Measurements from ENCODE around the gene ZNF611. TPM values are rescaled to one million over a fixed set of nuclear protein-coding genes. Genes with fewer than 3 reads are reported as not detected.

Gene ZNF611
- total and polyA plus RNA-seq, 10 of the 15 experiments (the other 5 are each of a cell fraction or from before 2014, with no cell fraction given), result 1.4 to 16.8 (median 7.6) TPM

- no peak for TF ChIP-seq E2F8 (IDR thresholded peaks at IDR 0.05; ENCODE audit: low read depth, partially characterized antibody)
Observed at GRCh38 chr19:52659013-52659412, 75.8 kb downstream of the ZNF611 start (continued).

GRCh38 chr19:52658595-52658994, 76.2 kb downstream of the ZNF611 start:
- in situ Hi-C loops (cut with MboI), result no loop called here
- ChIA-PET RAD21 (ENCODE audit: unreplicated experiment) (no interaction called here), SMC1A (ENCODE audit: uncharacterized antibody, unreplicated experiment) (no interaction called here), CTCF (no interaction called here), POLR2A (no interaction called here)
- Histone ChIP-seq H3K79me2 (ENCODE audit: control insufficient read depth, insufficient read depth, low read length) (no peaks in the 10 kb centered on the region), H3K4me2 (ENCODE audit: control insufficient read depth, insufficient read depth) (no peak overlapping the region), H3K9ac (ENCODE audit: control insufficient read depth, insufficient read depth, low read length) (no peak overlapping the region), H4K20me1 (ENCODE audit: control insufficient read depth, insufficient read depth) (no peaks in the 10 kb centered on the region), H3K27me3 (replicated peaks in 1 of 2; ENCODE audit: control insufficient read depth in 2 of 2, insufficient read depth in 2 of 2, low read length in 1 of 2) (no peaks in the 10 kb centered on the region), H3K36me3 (ENCODE audit: control insufficient read depth in 2 of 2, insufficient read depth in 2 of 2, low read length in 1 of 2) (peaks cover 11 to 14% of the 10 kb centered on the region in 2 experiments; a peak in 3 of 4 replicates), H3K4me1 (ENCODE audit: control insufficient read depth, insufficient read depth, low read length) (no peaks in the 10 kb centered on the region), H3K4me3 (no peak overlapping the region), H3K27ac (ENCODE audit: control insufficient read depth, insufficient read depth) (no peak overlapping the region), H2AFZ (ENCODE audit: control insufficient read depth, low read depth, low read length) (no peak overlapping the region), H3K9me3 (replicated peaks; ENCODE audit: control insufficient read depth, insufficient read depth, low read length) (no peaks in the 10 kb centered on the region; the same call in 1 of the 3 replicates)
- ATAC-seq, result no peak
- no peak for FAIRE-seq
- TF ChIP-seq ZNF24 (IDR thresholded peaks at IDR 0.05), result no peak
- WGBS (ENCODE audit: insufficient coverage, insufficient replicate concordance, low lambda C conversion rate, missing lambda C conversion rate), result 94% methylated on average over 5 of the region's 5 CpGs
- BruUV-seq (replicated peaks), result no TSS peak
- intact Hi-C loops (cut with micrococcal nuclease; ENCODE audit: unreplicated experiment), result no loop called here
- no peak for DNase-seq (ENCODE audit: low read depth, low spot score)

- no peak for DNase-seq (ENCODE audit: low read depth, low spot score)
- ChIA-PET SMC1A (ENCODE audit: uncharacterized antibody, unreplicated experiment) (no interaction called here), POLR2A (no interaction called here), RAD21 (ENCODE audit: unreplicated experiment) (no interaction called here), CTCF (no interaction called here)
- Histone ChIP-seq H3K27me3 (replicated peaks in 1 of 2; ENCODE audit: control insufficient read depth in 2 of 2, insufficient read depth in 2 of 2, low read length in 1 of 2) (no peaks in the 10 kb centered on the region), H3K27ac (ENCODE audit: control insufficient read depth, insufficient read depth) (no peak overlapping the region), H3K4me1 (ENCODE audit: control insufficient read depth, insufficient read depth, low read length) (no peaks in the 10 kb centered on the region), H3K9me3 (replicated peaks; ENCODE audit: control insufficient read depth, insufficient read depth, low read length) (peaks cover 3% of the 10 kb centered on the region; the same call in 2 of the 3 replicates), H2AFZ (ENCODE audit: control insufficient read depth, low read depth, low read length) (no peak overlapping the region), H3K9ac (ENCODE audit: control insufficient read depth, insufficient read depth, low read length) (no peak overlapping the region), H3K4me2 (ENCODE audit: control insufficient read depth, insufficient read depth) (no peak overlapping the region), H3K79me2 (ENCODE audit: control insufficient read depth, insufficient read depth, low read length) (no peaks in the 10 kb centered on the region), H4K20me1 (ENCODE audit: control insufficient read depth, insufficient read depth) (no peaks in the 10 kb centered on the region), H3K36me3 (ENCODE audit: control insufficient read depth in 2 of 2, insufficient read depth in 2 of 2, low read length in 1 of 2) (peaks cover 7 to 11% of the 10 kb centered on the region in 2 experiments; a peak in 3 of 4 replicates), H3K4me3 (no peak overlapping the region)
- FAIRE-seq, result no peak
- WGBS (ENCODE audit: insufficient coverage, insufficient replicate concordance, low lambda C conversion rate, missing lambda C conversion rate), result 95% methylated on average over 4 of the region's 4 CpGs
- no peak for TF ChIP-seq MXI1 (IDR thresholded peaks at IDR 0.05; ENCODE audit: low read depth, low read length)
- TF ChIP-seq TAF1 (IDR thresholded peaks at IDR 0.05; ENCODE audit: borderline replicate concordance, low read depth, low read length), result no peak
- no peak for TF ChIP-seq ZNF622 (IDR thresholded peaks at IDR 0.05)
- TF ChIP-seq POU2F2 (IDR thresholded peaks at IDR 0.05; ENCODE audit: borderline replicate concordance, low read depth, low read length), result no peak
- no peak for TF ChIP-seq HDGF (IDR thresholded peaks at IDR 0.05)
- TF ChIP-seq E2F8 (IDR thresholded peaks at IDR 0.05; ENCODE audit: low read depth, partially characterized antibody), result no peak
- no TSS peak for BruUV-seq (replicated peaks)
- intact Hi-C loops (cut with micrococcal nuclease; ENCODE audit: unreplicated experiment), result no loop called here
- ATAC-seq, result no peak
- in situ Hi-C loops (cut with MboI), result no loop called here
Observed at GRCh38 chr19:52653161-52653560, 81.7 kb downstream of the ZNF611 start.
